Measurements from ENCODE around the gene ITSN1. TPM values are rescaled to one million over a fixed set of nuclear protein-coding genes. Genes with fewer than 3 reads are reported as not detected.

Gene ITSN1
- total RNA-seq, 2 experiments from 2014 or later, result 1.6 to 1.7 TPM

- H3K27ac Mint-ChIP-seq, result no peak overlapping the region
- ChIA-PET POLR2A (interaction anchor here (0.6 kb wide), 1 partner anchor 17 kb away, joined by 3 read pairs; no protein-coding TSS in a partner anchor), CTCF (interaction anchor here (1.0 to 1.2 kb wide), 2 partner anchors 24 to 81 kb away, joined by 3 read pairs; no protein-coding TSS in a partner anchor)
- no peak overlapping the region for H3K4me3 Mint-ChIP-seq
- H3K27me3 Mint-ChIP-seq (ENCODE audit: low read depth), result peaks cover 16% of the 10 kb centered on the region
- DNase-seq (no peak), ATAC-seq (no peak)
- no peaks in the 10 kb centered on the region for H3K4me1 Mint-ChIP-seq (ENCODE audit: low read depth)
- no peaks in the 10 kb centered on the region for H3K9me3 Mint-ChIP-seq (ENCODE audit: insufficient read depth)
- no peaks in the 10 kb centered on the region for H3K36me3 Mint-ChIP-seq (ENCODE audit: low read depth)
Measured at GRCh38 chr21:33686386-33686785, 44.1 kb downstream of the ITSN1 start.

- CTCF ChIA-PET, result no interaction called here
- peaks cover 16% of the 10 kb centered on the region for H3K27me3 Mint-ChIP-seq (ENCODE audit: low read depth)
- no peaks in the 10 kb centered on the region for H3K4me1 Mint-ChIP-seq (ENCODE audit: low read depth)
- no peak overlapping the region for H3K27ac Mint-ChIP-seq
- no peak overlapping the region for H3K4me3 Mint-ChIP-seq
- POLR2A ChIA-PET, result no interaction called here
- H3K36me3 Mint-ChIP-seq (ENCODE audit: low read depth), result no peaks in the 10 kb centered on the region
- DNase-seq (no peak), ATAC-seq (no peak)
- no peaks in the 10 kb centered on the region for H3K9me3 Mint-ChIP-seq (ENCODE audit: insufficient read depth)
Measured at GRCh38 chr21:33687634-33688033, 45.3 kb downstream of the ITSN1 start.

GRCh38 chr21:33688353-33688752, 46.1 kb downstream of the ITSN1 start:
- ChIA-PET CTCF (no interaction called here), POLR2A (no interaction called here)
- Mint-ChIP-seq H3K36me3 (ENCODE audit: low read depth) (no peaks in the 10 kb centered on the region), H3K9me3 (ENCODE audit: insufficient read depth) (no peaks in the 10 kb centered on the region), H3K4me3 (no peak overlapping the region), H3K27me3 (ENCODE audit: low read depth) (peaks cover 14% of the 10 kb centered on the region), H3K27ac (no peak overlapping the region), H3K4me1 (ENCODE audit: low read depth) (no peaks in the 10 kb centered on the region)
- no peak for ATAC-seq
- DNase-seq, result no peak

GRCh38 chr21:33690874-33691273, 48.6 kb downstream of the ITSN1 start:
- H3K27me3 Mint-ChIP-seq (ENCODE audit: low read depth), result peaks cover 1% of the 10 kb centered on the region
- H3K36me3 Mint-ChIP-seq (ENCODE audit: low read depth), result no peaks in the 10 kb centered on the region
- H3K9me3 Mint-ChIP-seq (ENCODE audit: insufficient read depth), result no peaks in the 10 kb centered on the region
- no peak overlapping the region for H3K4me3 Mint-ChIP-seq
- no peak overlapping the region for H3K27ac Mint-ChIP-seq
- POLR2A ChIA-PET, result no interaction called here
- CTCF ChIA-PET, result no interaction called here
- DNase-seq (no peak), ATAC-seq (no peak)
- no peaks in the 10 kb centered on the region for H3K4me1 Mint-ChIP-seq (ENCODE audit: low read depth)

- no peak for DNase-seq
- ATAC-seq, result no peak
- POLR2A ChIA-PET, result no interaction called here
- Mint-ChIP-seq H3K27ac (no peak overlapping the region), H3K4me3 (no peak overlapping the region), H3K9me3 (ENCODE audit: insufficient read depth) (no peaks in the 10 kb centered on the region), H3K4me1 (ENCODE audit: low read depth) (no peaks in the 10 kb centered on the region), H3K36me3 (ENCODE audit: low read depth) (no peaks in the 10 kb centered on the region), H3K27me3 (ENCODE audit: low read depth) (peaks cover 6% of the 10 kb centered on the region)
- CTCF ChIA-PET, result no interaction called here
Measured at GRCh38 chr21:33691945-33692603, 49.8 kb downstream of the ITSN1 start.

- H3K4me3 Mint-ChIP-seq, result no peak overlapping the region
- H3K27me3 Mint-ChIP-seq (ENCODE audit: low read depth), result peaks cover 14% of the 10 kb centered on the region
- ChIA-PET POLR2A (no interaction called here), CTCF (no interaction called here)
- no peaks in the 10 kb centered on the region for H3K4me1 Mint-ChIP-seq (ENCODE audit: low read depth)
- no peaks in the 10 kb centered on the region for H3K9me3 Mint-ChIP-seq (ENCODE audit: insufficient read depth)
- H3K36me3 Mint-ChIP-seq (ENCODE audit: low read depth), result no peaks in the 10 kb centered on the region
- DNase-seq, result no peak
- H3K27ac Mint-ChIP-seq, result no peak overlapping the region
- no peak for ATAC-seq
Measured at GRCh38 chr21:33695813-33696212, 53.5 kb downstream of the ITSN1 start.

GRCh38 chr21:33696465-33696864, 54.2 kb downstream of the ITSN1 start:
- H3K36me3 Mint-ChIP-seq (ENCODE audit: low read depth), result no peaks in the 10 kb centered on the region
- ChIA-PET POLR2A (no interaction called here), CTCF (no interaction called here)
- ATAC-seq, result no peak
- no peaks in the 10 kb centered on the region for H3K4me1 Mint-ChIP-seq (ENCODE audit: low read depth)
- DNase-seq, result no peak
- H3K27me3 Mint-ChIP-seq (ENCODE audit: low read depth), result peaks cover 14% of the 10 kb centered on the region
- no peak overlapping the region for H3K27ac Mint-ChIP-seq
- no peak overlapping the region for H3K4me3 Mint-ChIP-seq
- no peaks in the 10 kb centered on the region for H3K9me3 Mint-ChIP-seq (ENCODE audit: insufficient read depth)

- ATAC-seq, result no peak
Measured at GRCh38 chr21:33698087-33698860, 56.0 kb downstream of the ITSN1 start.

GRCh38 chr21:33699277-33699676, 57.0 kb downstream of the ITSN1 start:
- no peak for DNase-seq
- Mint-ChIP-seq H3K9me3 (ENCODE audit: insufficient read depth) (no peaks in the 10 kb centered on the region), H3K4me3 (no peak overlapping the region), H3K36me3 (ENCODE audit: low read depth) (no peaks in the 10 kb centered on the region), H3K27ac (no peak overlapping the region), H3K27me3 (ENCODE audit: low read depth) (peaks cover 14% of the 10 kb centered on the region), H3K4me1 (ENCODE audit: low read depth) (peaks cover 2% of the 10 kb centered on the region)
- no peak for ATAC-seq
- CTCF ChIA-PET, result interaction anchor here (1.2 kb wide), 1 partner anchor 648 kb away, joined by 3 read pairs; no protein-coding TSS in a partner anchor
- POLR2A ChIA-PET, result no interaction called here

More at GRCh38 chr21:33698087-33698860, 56.0 kb downstream of the ITSN1 start:
- Mint-ChIP-seq H3K27me3 (ENCODE audit: low read depth) (peaks cover 14% of the 10 kb centered on the region), H3K4me1 (ENCODE audit: low read depth) (no peaks in the 10 kb centered on the region), H3K9me3 (ENCODE audit: insufficient read depth) (no peaks in the 10 kb centered on the region), H3K4me3 (no peak overlapping the region), H3K27ac (no peak overlapping the region), H3K36me3 (ENCODE audit: low read depth) (no peaks in the 10 kb centered on the region)
- ChIA-PET CTCF (interaction anchor here (0.6 kb wide), 1 partner anchor 244 kb away, joined by 3 read pairs; no protein-coding TSS in a partner anchor), POLR2A (no interaction called here)
- no peak for DNase-seq

- Mint-ChIP-seq H3K9me3 (ENCODE audit: insufficient read depth) (no peaks in the 10 kb centered on the region), H3K27ac (no peak overlapping the region), H3K4me3 (no peak overlapping the region), H3K27me3 (ENCODE audit: low read depth) (peaks cover 14% of the 10 kb centered on the region), H3K36me3 (ENCODE audit: low read depth) (no peaks in the 10 kb centered on the region), H3K4me1 (ENCODE audit: low read depth) (peaks cover 2% of the 10 kb centered on the region)
- DNase-seq (no peak), ATAC-seq (no peak)
- CTCF ChIA-PET, result no interaction called here
- POLR2A ChIA-PET, result no interaction called here
Measured at GRCh38 chr21:33700491-33700890, 58.2 kb downstream of the ITSN1 start.

GRCh38 chr21:33703750-33704606, 61.7 kb downstream of the ITSN1 start:
- Mint-ChIP-seq H3K36me3 (ENCODE audit: low read depth) (no peaks in the 10 kb centered on the region), H3K4me1 (ENCODE audit: low read depth) (peaks cover 2% of the 10 kb centered on the region), H3K9me3 (ENCODE audit: insufficient read depth) (no peaks in the 10 kb centered on the region), H3K27ac (peak overlapping the region; percentile 72), H3K4me3 (no peak overlapping the region), H3K27me3 (ENCODE audit: low read depth) (no peaks in the 10 kb centered on the region)
- no peak for DNase-seq
- ChIA-PET POLR2A (no interaction called here), CTCF (no interaction called here)
- ATAC-seq, result no peak

- POLR2A ChIA-PET, result no interaction called here
- DNase-seq (no peak), ATAC-seq (no peak)
- Mint-ChIP-seq H3K27me3 (ENCODE audit: low read depth) (no peaks in the 10 kb centered on the region), H3K36me3 (ENCODE audit: low read depth) (no peaks in the 10 kb centered on the region), H3K4me1 (ENCODE audit: low read depth) (peaks cover 2% of the 10 kb centered on the region), H3K27ac (no peak overlapping the region), H3K9me3 (ENCODE audit: insufficient read depth) (no peaks in the 10 kb centered on the region), H3K4me3 (no peak overlapping the region)
- CTCF ChIA-PET, result no interaction called here
Measured at GRCh38 chr21:33707846-33708245, 65.5 kb downstream of the ITSN1 start.
